ENCODE results near the gene EFCAB6. TPM values are rescaled to one million over a fixed set of nuclear protein-coding genes. Genes with fewer than 3 reads are reported as not detected.

Gene EFCAB6
- total and polyA plus RNA-seq, 9 of the 15 experiments (the other 6 are each of a cell fraction or from before 2014, with no cell fraction given): 0.06 TPM; not detected in 8

GRCh38 chr22:43820651-43821305 lies 8.7 kb upstream of the EFCAB6 start:
- no peak overlapping the region for H2AFZ ChIP-seq (ENCODE audit: low read depth, low read length)
- no peak overlapping the region for H3K4me2 ChIP-seq (ENCODE audit: insufficient read depth, low read length)
- in situ Hi-C loops (cut with MboI): no loop called here
- TF ChIP-seq SIRT6 (IDR thresholded peaks at IDR 0.05; ENCODE audit: low read depth, low read length) (no peak), HDAC6 (IDR thresholded peaks at IDR 0.05; ENCODE audit: low read depth, low read length) (no peak), SNIP1 (IDR thresholded peaks at IDR 0.05; ENCODE audit: low read depth) (no peak), FOXJ3 (CRISPR knock-in tag; IDR thresholded peaks at IDR 0.05) (no peak), TGIF2 (CRISPR knock-in tag; IDR thresholded peaks at IDR 0.05) (no peak), PHF21A (IDR thresholded peaks at IDR 0.05; ENCODE audit: borderline replicate concordance, low read depth) (no peak), ZBED1 (IDR thresholded peaks at IDR 0.05) (no peak), ZBTB49 (CRISPR knock-in tag; IDR thresholded peaks at IDR 0.05; ENCODE audit: borderline replicate concordance) (no peak), ZNF253 (CRISPR knock-in tag; conservative IDR thresholded peaks at IDR 0.05) (no peak), ID3 (CRISPR knock-in tag; IDR thresholded peaks at IDR 0.05) (no peak), ID3 (tag; IDR thresholded peaks at IDR 0.05) (no peak), DNMT1 (IDR thresholded peaks at IDR 0.05) (no peak), GTF2B (IDR thresholded peaks at IDR 0.05; ENCODE audit: extremely low read depth, insufficient read length) (no peak)
- ATAC-seq: no peak
- ChIA-PET POLR2A (no interaction called here), CTCF (ENCODE audit: low intra/inter-chr PET ratio) (no interaction called here)
- no peaks in the 10 kb centered on the region for H3K79me2 ChIP-seq (ENCODE audit: control insufficient read depth, insufficient read depth, low read length)
- peaks cover 5% of the 10 kb centered on the region; the same call in 1 of the 2 replicates for H4K20me1 ChIP-seq (replicated peaks; ENCODE audit: control insufficient read depth, insufficient read depth, low read length)
- DNase-seq (ENCODE audit: extremely low read depth in 1 of 4, low spot score in 3 of 4): no peak
- no peaks in the 10 kb centered on the region for H3K9me3 ChIP-seq (replicated peaks; ENCODE audit: control insufficient read depth, insufficient read depth, low read depth, low read length)
- H3K9ac ChIP-seq (ENCODE audit: insufficient read depth in 1 of 2, low read depth in 2 of 2, low read length in 2 of 2): no peak overlapping the region
- no peak for FAIRE-seq
- intact Hi-C loops (cut with micrococcal nuclease): no loop called here
- no peaks in the 10 kb centered on the region for H3K9me1 ChIP-seq (ENCODE audit: control insufficient read depth, insufficient read depth, low read length)
- no peaks in the 10 kb centered on the region for H3K4me1 ChIP-seq (replicated peaks in 1 of 2; ENCODE audit: control insufficient read depth in 2 of 2, insufficient read depth in 2 of 2, low read length in 2 of 2)
- peaks cover 10 to 59% of the 10 kb centered on the region in 2 experiments; a peak in 3 of 5 replicates for H3K27me3 ChIP-seq (ENCODE audit: control insufficient read depth in 2 of 2, insufficient read depth in 2 of 2, low read length in 2 of 2)
- WGBS (ENCODE audit: insufficient coverage, low coverage, missing lambda C conversion rate): 0% methylated on average over 16 of the region's 18 CpGs
- no TSS peak for BruUV-seq (replicated peaks)
- H3K27ac ChIP-seq (ENCODE audit: extremely low read depth, low read depth, low read length): no peak overlapping the region
- no peak overlapping the region for H3K4me3 ChIP-seq
- H3K36me3 ChIP-seq (ENCODE audit: control insufficient read depth, insufficient read depth, low read length): no peaks in the 10 kb centered on the region

All from K562 (cell line).